ENCODE results near the gene CCDC88C.

The CCDC88C gene

DNA sequence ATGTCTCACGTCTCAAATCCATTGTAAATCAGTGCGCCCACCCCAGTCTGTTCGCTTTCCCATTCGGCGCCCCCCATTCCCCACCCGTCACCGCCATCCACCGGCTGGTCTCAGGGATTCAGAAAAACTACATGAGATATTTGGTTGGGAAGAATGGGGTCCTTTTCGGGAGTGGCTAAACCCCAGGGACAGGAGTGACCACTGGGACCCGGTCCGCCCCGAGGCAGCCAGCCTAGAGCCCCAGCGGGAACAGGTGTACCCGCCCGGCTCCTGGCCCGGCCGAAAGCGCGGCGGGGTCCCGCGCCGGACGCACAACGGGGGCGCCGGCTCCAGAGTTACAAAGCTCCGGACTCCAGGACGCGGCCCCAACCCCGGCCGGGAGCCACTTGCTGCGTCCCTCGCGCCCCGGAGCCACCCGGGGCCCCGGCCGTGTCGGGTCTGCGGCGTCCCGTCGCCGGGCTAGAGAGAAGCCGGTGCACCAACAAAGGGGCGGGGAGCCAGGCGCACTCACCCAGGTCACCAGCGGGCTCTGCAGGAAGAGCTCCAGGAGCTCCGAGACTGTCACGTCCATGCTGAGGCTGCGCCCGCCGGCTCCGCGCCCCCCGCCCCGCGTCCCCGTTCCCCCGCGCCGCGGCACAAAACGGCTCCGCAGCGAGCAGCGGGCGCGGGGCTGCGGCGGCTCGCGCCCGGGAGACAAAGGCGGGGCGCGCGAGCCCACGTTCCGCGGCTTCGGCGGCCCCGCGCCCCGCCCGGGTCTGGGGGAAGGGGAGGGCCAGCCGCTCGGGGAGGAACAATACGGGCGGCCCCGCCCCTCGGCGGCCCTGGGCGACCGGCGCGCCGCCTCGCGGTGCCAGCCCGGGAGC is at the start of gene CCDC88C:
CCDC88C (minus strand) TSS at position 701 of the 863 bp plus-strand sequence; CDS start at position 571, 130 bp downstream.
- H3K4me3 ChIP-seq (ENCODE audit: low read length), result peak within 1 kb of the TSS; percentile 64
- TF ChIP-seq, protein P1, sequence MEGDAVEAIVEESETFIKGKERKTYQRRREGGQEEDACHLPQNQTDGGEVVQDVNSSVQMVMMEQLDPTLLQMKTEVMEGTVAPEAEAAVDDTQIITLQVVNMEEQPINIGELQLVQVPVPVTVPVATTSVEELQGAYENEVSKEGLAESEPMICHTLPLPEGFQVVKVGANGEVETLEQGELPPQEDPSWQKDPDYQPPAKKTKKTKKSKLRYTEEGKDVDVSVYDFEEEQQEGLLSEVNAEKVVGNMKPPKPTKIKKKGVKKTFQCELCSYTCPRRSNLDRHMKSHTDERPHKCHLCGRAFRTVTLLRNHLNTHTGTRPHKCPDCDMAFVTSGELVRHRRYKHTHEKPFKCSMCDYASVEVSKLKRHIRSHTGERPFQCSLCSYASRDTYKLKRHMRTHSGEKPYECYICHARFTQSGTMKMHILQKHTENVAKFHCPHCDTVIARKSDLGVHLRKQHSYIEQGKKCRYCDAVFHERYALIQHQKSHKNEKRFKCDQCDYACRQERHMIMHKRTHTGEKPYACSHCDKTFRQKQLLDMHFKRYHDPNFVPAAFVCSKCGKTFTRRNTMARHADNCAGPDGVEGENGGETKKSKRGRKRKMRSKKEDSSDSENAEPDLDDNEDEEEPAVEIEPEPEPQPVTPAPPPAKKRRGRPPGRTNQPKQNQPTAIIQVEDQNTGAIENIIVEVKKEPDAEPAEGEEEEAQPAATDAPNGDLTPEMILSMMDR (conservative IDR thresholded peaks at IDR 0.05; ENCODE audit: low read depth, low read length), result no peak
- DNase-seq (ENCODE audit: low read depth), result no peak

DNA sequence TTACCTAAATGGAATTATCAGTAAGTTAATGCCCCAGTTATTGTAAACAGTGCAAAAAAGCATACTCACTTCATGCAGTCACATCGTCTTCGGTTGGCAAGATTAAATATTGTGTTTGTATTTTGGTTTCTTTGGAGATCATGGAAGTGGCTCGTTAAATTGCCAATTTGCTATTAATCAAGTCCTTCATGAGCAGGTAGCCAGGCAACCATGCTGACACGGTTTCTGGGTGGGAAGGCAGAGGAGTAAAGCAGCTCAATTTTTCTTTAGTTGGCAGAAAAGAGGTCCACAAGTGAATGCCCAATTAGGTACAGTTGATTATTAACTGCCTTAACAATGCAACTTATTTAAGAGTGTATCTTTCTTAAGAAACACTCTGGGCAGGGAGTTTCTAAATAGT is 48.6 kb upstream of the CCDC88C start:
- H3K4me3 ChIP-seq (ENCODE audit: low read length), result no peak overlapping the region
- TF ChIP-seq, protein P1 (conservative IDR thresholded peaks at IDR 0.05; ENCODE audit: low read depth, low read length), result no peak
- no peak for DNase-seq (ENCODE audit: low read depth)

- no peak for DNase-seq (ENCODE audit: low read depth)
- TF ChIP-seq, protein P1 (conservative IDR thresholded peaks at IDR 0.05; ENCODE audit: low read depth, low read length), result no peak
- H3K4me3 ChIP-seq (ENCODE audit: low read length), result no peak overlapping the region
These were observed 47.1 kb upstream of the CCDC88C start for GRCh38 chr14:91464615-91465205.

DNA sequence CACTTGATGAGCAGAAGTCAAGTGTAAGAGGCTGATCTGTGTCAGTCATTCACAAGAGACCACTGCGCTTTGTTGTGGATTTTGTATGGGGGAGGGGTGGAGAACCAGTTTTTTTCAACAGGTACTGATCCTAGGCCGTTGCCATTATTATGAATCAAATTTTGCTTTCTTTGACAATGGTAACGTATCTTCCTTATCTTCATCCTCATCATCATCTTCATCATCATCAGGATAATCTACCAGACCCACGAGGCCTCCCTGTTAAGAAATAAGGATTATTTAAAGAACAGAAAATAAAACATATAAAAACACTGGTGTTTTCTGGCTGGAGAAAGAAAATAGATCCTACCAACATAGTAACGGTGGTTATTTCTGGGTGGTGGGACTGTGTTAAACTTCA is 41.0 kb upstream of the CCDC88C start:
- H3K4me3 ChIP-seq (ENCODE audit: low read length), result no peak overlapping the region

DNA sequence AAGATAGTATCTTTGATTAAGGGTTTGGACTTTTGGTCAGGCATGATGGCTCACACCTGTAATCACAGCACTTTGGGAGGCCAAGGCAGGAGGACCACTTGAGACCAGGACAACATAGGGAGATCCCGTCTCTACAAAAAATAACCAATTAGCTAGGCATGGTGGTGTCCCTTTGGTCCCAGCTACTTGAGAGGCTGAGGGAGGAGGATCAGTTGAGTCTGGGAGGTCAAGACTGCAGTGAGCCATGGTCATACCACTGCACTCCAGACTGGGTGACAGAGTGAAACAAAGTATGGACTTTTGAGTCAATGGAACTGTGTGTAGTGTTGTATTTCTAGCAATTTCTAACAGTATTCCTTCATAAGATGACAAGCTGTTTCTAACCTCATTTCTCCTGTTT is 38.7 kb upstream of the CCDC88C start:
- TF ChIP-seq, protein P1 (conservative IDR thresholded peaks at IDR 0.05; ENCODE audit: low read depth, low read length), result no peak
- no peak for DNase-seq (ENCODE audit: low read depth)
- H3K4me3 ChIP-seq (ENCODE audit: low read length), result no peak overlapping the region

More for the DNA sequence above, 41.0 kb upstream of the CCDC88C start:
- no peak for DNase-seq (ENCODE audit: low read depth)
- TF ChIP-seq, protein P1 (conservative IDR thresholded peaks at IDR 0.05; ENCODE audit: low read depth, low read length), result no peak

GRCh38 chr14:91454580-91454979 is 37.0 kb upstream of the CCDC88C start:
- TF ChIP-seq, protein P1 (conservative IDR thresholded peaks at IDR 0.05; ENCODE audit: low read depth, low read length), result no peak
- H3K4me3 ChIP-seq (ENCODE audit: low read length), result no peak overlapping the region
- DNase-seq (ENCODE audit: low read depth), result no peak
